ENCODE data around the gene SENP1.

SENP1 gene

GRCh38 chr12:48021485-48022179 is 84.2 kb downstream of the SENP1 start:
- no peak overlapping the region for H3K4me3 ChIP-seq (ENCODE audit: low read depth, low read length)

GRCh38 chr12:48019639-48020265 is 86.1 kb downstream of the SENP1 start:
- TF ChIP-seq CTCF (IDR thresholded peaks at IDR 0.05; ENCODE audit: low read depth, low read length, missing control alignments): no peak
- no peak overlapping the region for H3K4me3 ChIP-seq (ENCODE audit: low read depth, low read length)
- DNase-seq (ENCODE audit: low read depth): no peak

More at GRCh38 chr12:48021485-48022179, 84.2 kb downstream of the SENP1 start:
- no peak for DNase-seq (ENCODE audit: low read depth)
- TF ChIP-seq CTCF (IDR thresholded peaks at IDR 0.05; ENCODE audit: low read depth, low read length, missing control alignments): no peak

GRCh38 chr12:48018618-48018995 is 87.3 kb downstream of the SENP1 start:
- no peak for TF ChIP-seq CTCF (IDR thresholded peaks at IDR 0.05; ENCODE audit: low read depth, low read length, missing control alignments)
- no peak overlapping the region for H3K4me3 ChIP-seq (ENCODE audit: low read depth, low read length)
- DNase-seq (ENCODE audit: low read depth): no peak

- no peak for DNase-seq (ENCODE audit: low read depth)
- TF ChIP-seq CTCF (IDR thresholded peaks at IDR 0.05; ENCODE audit: low read depth, low read length, missing control alignments): no peak
- no peak overlapping the region for H3K4me3 ChIP-seq (ENCODE audit: low read depth, low read length)
These were observed 87.8 kb downstream of the SENP1 start for GRCh38 chr12:48017921-48018617.

GRCh38 chr12:48017496-48017895 is 88.4 kb downstream of the SENP1 start:
- H3K4me3 ChIP-seq (ENCODE audit: low read depth, low read length): no peak overlapping the region
- no peak for DNase-seq (ENCODE audit: low read depth)
- TF ChIP-seq CTCF (IDR thresholded peaks at IDR 0.05; ENCODE audit: low read depth, low read length, missing control alignments): no peak

GRCh38 chr12:48016373-48017020 is 89.4 kb downstream of the SENP1 start:
- no peak overlapping the region for H3K4me3 ChIP-seq (ENCODE audit: low read depth, low read length)
- no peak for DNase-seq (ENCODE audit: low read depth)
- no peak for TF ChIP-seq CTCF (IDR thresholded peaks at IDR 0.05; ENCODE audit: low read depth, low read length, missing control alignments)

All from GM12864 (cell line).